Activated CD4-positive, CD25-positive, alpha-beta regulatory T cell treated with anti-CD3 and anti-CD28 coated beads, Interleukin-2, amount 50 U/mL, for 72 hours (primary cell): ENCODE results near the gene TMEM179B.
A peak's percentile ranks its signal among the peaks of the same experiment; 100 is the strongest.

Experiments
- DNase-seq: peaks from one replicate; pipeline ENCODE4 v3.0.0; 2021

The TMEM179B gene

GRCh38 chr11:62839050-62839945 lies 52.1 kb downstream of the TMEM179B start, which contains the start of gene WDR74:
WDR74 (minus strand) TSS chr11:62839590; CDS start chr11:62839570, 20 bp downstream.
- DNase-seq: peak; percentile 84
